ENCODE results near the gene PANX3.
"Not testable (repeated sequence)": the region's sequence is repeated elsewhere in the genome, so short reads cannot be mapped to it uniquely, and the experiment has no call there.

The PANX3 gene

GRCh38 chr11:124611064-124611463 is at the start of gene PANX3:
Gene PANX3 (plus strand): TSS chr11:124611428. CDS start chr11:124611557, 129 bp downstream.
- DNase-seq: no peak

GRCh38 chr11:124569697-124570096 is 41.5 kb upstream of the PANX3 start, which contains the start of gene OR8A1:
Gene OR8A1 (plus strand): TSS chr11:124569997. CDS start chr11:124570120, 123 bp downstream.
- DNase-seq: no peak

- DNase-seq: no peak
These were observed 41.1 kb upstream of the PANX3 start for GRCh38 chr11:124570160-124570559.

GRCh38 chr11:124577716-124578427 is 33.4 kb upstream of the PANX3 start:
- no peak for DNase-seq

- DNase-seq: no peak
These were observed 32.5 kb upstream of the PANX3 start for GRCh38 chr11:124578761-124579160.

- DNase-seq: no peak
These were observed 29.4 kb upstream of the PANX3 start for GRCh38 chr11:124581817-124582216.

- no peak for DNase-seq
These were observed 28.7 kb upstream of the PANX3 start for GRCh38 chr11:124582565-124582964.

- DNase-seq: no peak
These were observed 27.4 kb upstream of the PANX3 start for GRCh38 chr11:124583781-124584180.

- no peak for DNase-seq
These were observed 26.4 kb upstream of the PANX3 start for GRCh38 chr11:124584681-124585372.

- peak; percentile 22 for DNase-seq
These were observed 24.9 kb upstream of the PANX3 start for GRCh38 chr11:124586238-124586860.

- DNase-seq: no peak
These were observed 19.8 kb upstream of the PANX3 start for GRCh38 chr11:124591430-124591829.

- no peak for DNase-seq
These were observed 18.6 kb upstream of the PANX3 start for GRCh38 chr11:124592627-124593026.

- DNase-seq: no peak
These were observed 15.9 kb upstream of the PANX3 start for GRCh38 chr11:124595302-124595701.

GRCh38 chr11:124597626-124598025 is 13.6 kb upstream of the PANX3 start:
- no peak for DNase-seq

GRCh38 chr11:124600621-124601320 is 10.5 kb upstream of the PANX3 start:
- DNase-seq: no peak

GRCh38 chr11:124602193-124602592 is 9.0 kb upstream of the PANX3 start:
- DNase-seq: no peak

GRCh38 chr11:124602723-124603122 is 8.5 kb upstream of the PANX3 start:
- not testable (repeated sequence) for DNase-seq

- DNase-seq: no peak
These were observed 5.5 kb upstream of the PANX3 start for GRCh38 chr11:124605719-124606118.

GRCh38 chr11:124608147-124608546 is 3.1 kb upstream of the PANX3 start:
- no peak for DNase-seq

GRCh38 chr11:124610295-124610694 is 933 bp upstream of the PANX3 start:
- no peak for DNase-seq

GRCh38 chr11:124612045-124612444 is 817 bp downstream of the PANX3 start:
- no peak for DNase-seq

- DNase-seq: no peak
These were observed 1.5 kb downstream of the PANX3 start for GRCh38 chr11:124612567-124613246.

- DNase-seq: no peak
These were observed 7.6 kb downstream of the PANX3 start for GRCh38 chr11:124618863-124619262.

Data from DMS153 (cell line).